Karpas-422 (cell line): ENCODE measurements around the gene ST6GALNAC6. TPM values are rescaled to one million over a fixed set of nuclear protein-coding genes. Genes with fewer than 3 reads are reported as not detected.

Source experiments
- DNase-seq: peaks from one replicate; pipeline ENCODE4 v3.0.0-alpha.2; 2015
- H2AFZ ChIP-seq: fragments of 200-600 bp; sonication (generic); 2 replicates; pipeline ENCODE4 v1.6.1; 2014; ENCODE audit warnings: antibody characterized with exemption, low read length, mixed read lengths
- H3K27ac ChIP-seq: fragments of 200-600 bp; sonication (generic); 2 replicates; pipeline ENCODE4 v1.5.1; 2014; ENCODE audit warnings: mild to moderate bottlenecking, low read length, moderate library complexity
- H3K27me3 ChIP-seq: fragments of 200-600 bp; sonication (generic); 2 replicates; pipeline ENCODE4 v1.6.1; 2014; ENCODE audit warnings: low read length, mixed read lengths
- H3K36me3 ChIP-seq: fragments of 200-600 bp; sonication (generic); 2 replicates; pipeline ENCODE4 v1.6.1; 2014; ENCODE audit warnings: low read length, mixed read lengths; ENCODE audit not compliant: insufficient read depth
- H3K4me1 ChIP-seq: fragments of 200-600 bp; sonication (generic); 2 replicates; pipeline ENCODE4 v1.6.1; 2014; ENCODE audit warnings: mild to moderate bottlenecking, low read length, mixed read lengths
- H3K4me2 ChIP-seq: fragments of 200-600 bp; sonication (generic); 2 replicates; pipeline ENCODE4 v1.6.1; 2014; ENCODE audit warnings: low read length, low read depth, mild to moderate bottlenecking; ENCODE audit not compliant: poor library complexity, severe bottlenecking
- H3K4me3 ChIP-seq: fragments of 200-600 bp; sonication (generic); 2 replicates; pipeline ENCODE4 v1.5.1; 2014; ENCODE audit warnings: mild to moderate bottlenecking, antibody characterized with exemption, low read length, mixed read lengths
- H3K79me2 ChIP-seq: fragments of 200-600 bp; sonication (generic); 2 replicates; pipeline ENCODE4 v1.6.1; 2014; ENCODE audit warnings: mild to moderate bottlenecking, low read length, mixed read lengths
- H3K9ac ChIP-seq: fragments of 200-600 bp; sonication (generic); 2 replicates; pipeline ENCODE4 v1.6.0; 2014; ENCODE audit warnings: low read length
- H3K9me2 ChIP-seq: fragments of 200-600 bp; sonication (generic), shearing (Covaris generic); replicated peaks from 2 replicates; pipeline ENCODE4 v1.6.0; 2014; ENCODE audit warnings: mild to moderate bottlenecking, low read length, moderate library complexity; ENCODE audit not compliant: insufficient read depth
- H3K9me3 ChIP-seq: fragments of 300-700, 200-600 bp; sonication (generic); 2 replicates; pipeline ENCODE4 v1.6.1; 2014; ENCODE audit warnings: low read length, mixed read lengths
- H4K20me1 ChIP-seq: fragments of 200-600 bp; sonication (generic); 2 replicates; pipeline ENCODE4 v1.6.1; 2014; ENCODE audit warnings: mild to moderate bottlenecking, antibody characterized with exemption, low read length, low read depth; ENCODE audit not compliant: insufficient read depth
- total RNA-seq: library from RNA; depleted of rRNA; stranded (reverse); fragments of >200 nt; shearing (Covaris generic); gene quantifications from 2 replicates; pipeline ENCODE4 v1.2.3, GENCODE V29; 2014; ENCODE audit warnings: low replicate concordance

The ST6GALNAC6 gene
- total RNA-seq, 1 experiment from 2014 or later, result 21.7 TPM

DNA sequence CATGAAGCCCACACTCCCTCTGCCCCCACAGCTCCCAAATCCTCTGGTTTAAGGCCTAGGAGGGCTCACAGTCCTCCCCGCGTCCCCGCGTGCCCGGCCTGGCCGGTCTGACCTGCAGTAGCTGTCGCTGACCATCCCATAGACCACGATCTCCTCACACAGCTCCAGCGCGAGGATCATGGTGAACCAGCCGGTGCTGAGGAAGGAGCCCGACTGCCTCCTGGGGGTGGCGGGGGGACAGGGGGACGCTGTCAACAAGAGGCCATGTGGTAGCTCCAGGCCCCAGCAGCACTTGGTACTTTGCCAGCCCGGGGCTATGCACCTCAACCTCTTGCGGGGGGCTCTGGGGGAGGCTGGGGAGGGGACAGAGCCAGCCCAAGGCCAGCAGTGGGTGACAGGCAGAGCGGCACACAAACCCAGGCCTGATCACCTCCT is 10.5 kb upstream of the ST6GALNAC6 start:
- peaks cover under 1% of the 10 kb centered on the region; the same call in 1 of the 2 replicates for H3K79me2 ChIP-seq
- H3K27me3 ChIP-seq, result no peaks in the 10 kb centered on the region
- H4K20me1 ChIP-seq, result no peaks in the 10 kb centered on the region
- no peak for DNase-seq
- no peaks in the 10 kb centered on the region for H3K9me3 ChIP-seq
- no peak overlapping the region for H3K9ac ChIP-seq
- peaks cover 34% of the 10 kb centered on the region for H3K4me1 ChIP-seq
- peaks cover 10% of the 10 kb centered on the region; the same call in 1 of the 2 replicates for H3K36me3 ChIP-seq
- H2AFZ ChIP-seq, result no peak overlapping the region
- H3K4me2 ChIP-seq, result no peak overlapping the region
- H3K9me2 ChIP-seq, result no peaks in the 10 kb centered on the region
- no peak overlapping the region for H3K27ac ChIP-seq
- no peak overlapping the region for H3K4me3 ChIP-seq

DNA sequence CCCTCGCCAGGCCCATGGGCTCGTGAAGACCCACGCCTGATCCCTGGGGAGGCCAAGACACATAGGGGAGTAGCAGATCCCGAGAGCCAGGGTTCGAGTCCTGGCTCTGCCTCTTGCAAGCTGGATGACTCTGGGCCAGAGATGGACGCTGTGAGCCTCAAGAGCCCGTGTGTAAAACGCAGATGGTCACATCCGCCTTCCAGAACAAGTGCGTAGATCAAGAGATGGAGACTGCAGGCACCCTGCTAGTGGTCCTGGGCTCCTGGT is 9.2 kb upstream of the ST6GALNAC6 start:
- H3K4me3 ChIP-seq, result no peak overlapping the region
- peaks cover 3% of the 10 kb centered on the region; the same call in 1 of the 2 replicates for H3K36me3 ChIP-seq
- no peaks in the 10 kb centered on the region for H3K79me2 ChIP-seq
- no peak overlapping the region for H3K27ac ChIP-seq
- no peak overlapping the region for H3K4me2 ChIP-seq
- H3K9me3 ChIP-seq, result no peaks in the 10 kb centered on the region
- peaks cover 43% of the 10 kb centered on the region for H3K4me1 ChIP-seq
- no peak for DNase-seq
- H4K20me1 ChIP-seq, result no peaks in the 10 kb centered on the region
- no peak overlapping the region for H2AFZ ChIP-seq
- no peak overlapping the region for H3K9ac ChIP-seq
- H3K27me3 ChIP-seq, result no peaks in the 10 kb centered on the region
- no peaks in the 10 kb centered on the region for H3K9me2 ChIP-seq

DNA sequence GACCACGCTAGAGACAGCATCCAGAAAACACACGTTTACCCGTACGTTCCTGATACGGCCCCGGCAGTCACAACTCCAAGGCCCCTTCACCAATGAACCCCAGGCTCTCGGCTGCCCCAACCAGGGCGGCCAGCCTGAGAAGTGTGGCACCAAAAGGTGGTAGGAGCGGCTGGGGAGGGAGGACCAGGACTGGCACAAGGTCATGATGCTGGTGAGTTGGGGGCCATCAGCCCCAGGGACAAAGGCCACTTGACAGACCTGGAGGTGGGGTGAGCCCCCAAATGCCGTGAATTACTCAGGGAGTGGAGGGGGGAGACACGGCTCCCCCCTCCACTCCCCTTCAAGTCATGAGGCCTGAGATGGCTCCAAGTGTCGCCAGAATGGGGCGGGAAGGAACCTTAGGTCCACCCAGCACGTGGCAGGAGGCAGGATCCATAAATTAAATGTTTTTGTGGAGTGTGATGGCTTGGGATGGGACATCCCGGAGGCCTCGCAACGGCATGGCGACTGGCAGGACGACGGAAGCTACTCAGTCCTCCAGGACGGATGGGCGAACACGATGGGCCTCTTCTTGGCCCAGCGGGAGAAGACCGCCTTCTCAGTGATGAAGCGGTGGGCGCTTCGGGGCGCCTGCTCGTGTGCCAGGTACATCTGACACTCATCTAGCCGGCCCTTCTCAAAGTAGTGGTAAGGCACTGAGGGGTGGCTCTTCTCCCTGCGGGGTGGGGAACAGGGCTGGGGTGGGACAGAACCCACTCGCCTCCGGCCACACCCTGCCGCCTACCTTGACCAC is 8.7 kb upstream of the ST6GALNAC6 start:
- no peaks in the 10 kb centered on the region for H3K27me3 ChIP-seq
- H3K4me2 ChIP-seq, result no peak overlapping the region
- peaks cover 48% of the 10 kb centered on the region for H3K4me1 ChIP-seq
- H3K4me3 ChIP-seq, result no peak overlapping the region
- no peak for DNase-seq
- no peaks in the 10 kb centered on the region for H3K9me2 ChIP-seq
- H3K36me3 ChIP-seq, result peaks cover 3% of the 10 kb centered on the region; the same call in 1 of the 2 replicates
- no peak overlapping the region for H2AFZ ChIP-seq
- no peak overlapping the region for H3K27ac ChIP-seq
- no peaks in the 10 kb centered on the region for H4K20me1 ChIP-seq
- H3K9ac ChIP-seq, result no peak overlapping the region
- no peaks in the 10 kb centered on the region for H3K79me2 ChIP-seq
- H3K9me3 ChIP-seq, result no peaks in the 10 kb centered on the region

DNA sequence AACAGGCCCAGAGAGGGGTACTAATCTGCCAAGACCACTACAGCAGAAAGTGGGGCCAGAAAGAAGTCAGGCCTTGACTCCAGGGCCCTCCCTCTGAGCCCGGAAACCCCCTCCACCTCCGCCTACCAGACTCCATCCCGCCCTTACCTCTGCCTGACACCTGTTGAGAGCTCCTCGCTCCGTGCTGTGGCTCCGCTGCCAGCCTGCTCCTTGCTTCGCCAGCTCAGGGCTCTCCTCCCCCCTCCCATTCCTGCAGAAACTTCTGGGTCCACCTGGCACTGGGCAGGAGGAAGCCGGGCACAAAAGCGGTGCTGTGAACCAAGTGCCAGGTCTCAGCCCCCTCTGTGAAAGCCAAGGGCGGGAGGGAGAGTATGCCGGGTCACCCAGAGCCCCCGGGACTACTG is 6.4 kb upstream of the ST6GALNAC6 start:
- peaks cover 3% of the 10 kb centered on the region; the same call in 1 of the 2 replicates for H3K36me3 ChIP-seq
- H4K20me1 ChIP-seq, result no peaks in the 10 kb centered on the region
- peaks cover 47% of the 10 kb centered on the region for H3K4me1 ChIP-seq
- no peaks in the 10 kb centered on the region for H3K79me2 ChIP-seq
- H3K9me2 ChIP-seq, result no peaks in the 10 kb centered on the region
- H3K9me3 ChIP-seq, result no peaks in the 10 kb centered on the region
- H3K4me2 ChIP-seq, result no peak overlapping the region
- H3K27me3 ChIP-seq, result no peaks in the 10 kb centered on the region
- no peak overlapping the region for H3K4me3 ChIP-seq
- peak overlapping the region; percentile 37; the same call in 1 of the 2 replicates for H3K9ac ChIP-seq
- no peak overlapping the region for H2AFZ ChIP-seq
- no peak overlapping the region for H3K27ac ChIP-seq
- no peak for DNase-seq

DNA sequence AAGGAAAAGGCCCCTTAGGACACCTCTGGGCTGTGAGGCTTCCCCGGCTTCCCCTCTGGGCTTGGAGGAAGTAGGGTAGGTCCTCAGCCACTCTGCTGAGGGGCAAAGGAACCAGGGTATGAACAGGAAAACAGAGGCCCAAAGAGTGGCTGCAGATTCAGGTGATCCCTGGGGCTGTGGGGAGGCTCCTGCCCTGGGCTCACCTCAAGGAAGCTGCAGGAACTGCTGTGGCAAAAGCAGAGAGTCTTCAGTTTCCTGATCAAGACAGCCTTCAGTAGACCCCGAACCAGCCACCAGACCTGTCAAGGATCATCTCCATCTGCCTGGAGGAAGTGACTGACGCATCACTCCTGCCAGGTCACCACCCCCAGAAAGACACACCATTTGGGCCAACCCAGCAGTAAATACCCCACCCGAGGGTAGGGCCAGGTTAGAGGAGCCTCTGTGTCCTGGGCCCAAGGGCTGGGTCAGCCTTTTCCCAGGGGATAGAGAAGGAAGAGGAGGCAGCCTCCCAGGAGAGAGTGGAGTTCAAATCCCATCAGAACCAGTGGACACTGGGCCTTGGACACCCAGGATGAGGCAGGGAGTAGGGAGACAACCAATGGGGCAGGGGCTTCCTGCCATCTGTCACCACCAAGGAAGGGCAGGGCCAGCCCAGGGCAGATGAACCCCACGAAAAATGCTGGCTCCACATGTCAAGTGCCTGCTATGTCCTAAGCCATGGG is 5.8 kb upstream of the ST6GALNAC6 start:
- H2AFZ ChIP-seq, result no peak overlapping the region
- H3K27ac ChIP-seq, result 0 out of 2 replicates have a peak overlapping the region, but pooled peaks have one; percentile 10
- H3K4me3 ChIP-seq, result no peak overlapping the region
- H3K27me3 ChIP-seq, result no peaks in the 10 kb centered on the region
- no peaks in the 10 kb centered on the region for H3K9me2 ChIP-seq
- H3K9ac ChIP-seq, result peak overlapping the region; percentile 48
- no peaks in the 10 kb centered on the region for H3K79me2 ChIP-seq
- no peak overlapping the region for H3K4me2 ChIP-seq
- H3K36me3 ChIP-seq, result peaks cover 3% of the 10 kb centered on the region; the same call in 1 of the 2 replicates
- peaks cover 53% of the 10 kb centered on the region for H3K4me1 ChIP-seq
- H3K9me3 ChIP-seq, result no peaks in the 10 kb centered on the region
- H4K20me1 ChIP-seq, result no peaks in the 10 kb centered on the region
- DNase-seq, result no peak

DNA sequence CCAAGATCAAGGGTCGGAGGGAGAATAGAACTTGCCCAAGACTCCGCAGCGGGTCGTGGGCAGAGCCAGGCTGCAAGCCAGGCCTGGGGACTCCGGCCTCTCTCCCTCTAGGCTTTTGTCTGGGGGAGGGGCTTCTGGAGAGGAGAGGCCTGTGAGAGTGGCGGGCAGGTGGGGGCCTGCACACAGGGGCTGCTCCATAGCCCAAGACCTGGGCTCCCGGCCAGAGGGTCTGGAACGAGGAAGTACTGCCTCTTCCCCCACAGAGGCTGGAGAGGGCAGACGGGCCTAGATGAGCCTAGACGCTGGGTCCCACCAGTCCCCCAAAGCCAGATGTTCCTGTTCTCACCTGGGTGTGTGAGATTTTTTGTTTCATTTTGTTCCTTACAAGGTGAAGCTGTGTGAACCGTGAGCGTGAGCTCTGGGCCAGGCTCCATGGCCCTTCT is 5.2 kb upstream of the ST6GALNAC6 start:
- no peaks in the 10 kb centered on the region for H4K20me1 ChIP-seq
- no peak overlapping the region for H2AFZ ChIP-seq
- no peaks in the 10 kb centered on the region for H3K9me3 ChIP-seq
- no peak for DNase-seq
- H3K9me2 ChIP-seq, result no peaks in the 10 kb centered on the region
- no peak overlapping the region for H3K4me2 ChIP-seq
- no peak overlapping the region; the same call in 1 of the 2 replicates for H3K9ac ChIP-seq
- H3K79me2 ChIP-seq, result no peaks in the 10 kb centered on the region
- no peak overlapping the region for H3K4me3 ChIP-seq
- H3K36me3 ChIP-seq, result peaks cover 3% of the 10 kb centered on the region; the same call in 1 of the 2 replicates
- H3K4me1 ChIP-seq, result peaks cover 59% of the 10 kb centered on the region
- H3K27ac ChIP-seq, result no peak overlapping the region
- H3K27me3 ChIP-seq, result no peaks in the 10 kb centered on the region

DNA sequence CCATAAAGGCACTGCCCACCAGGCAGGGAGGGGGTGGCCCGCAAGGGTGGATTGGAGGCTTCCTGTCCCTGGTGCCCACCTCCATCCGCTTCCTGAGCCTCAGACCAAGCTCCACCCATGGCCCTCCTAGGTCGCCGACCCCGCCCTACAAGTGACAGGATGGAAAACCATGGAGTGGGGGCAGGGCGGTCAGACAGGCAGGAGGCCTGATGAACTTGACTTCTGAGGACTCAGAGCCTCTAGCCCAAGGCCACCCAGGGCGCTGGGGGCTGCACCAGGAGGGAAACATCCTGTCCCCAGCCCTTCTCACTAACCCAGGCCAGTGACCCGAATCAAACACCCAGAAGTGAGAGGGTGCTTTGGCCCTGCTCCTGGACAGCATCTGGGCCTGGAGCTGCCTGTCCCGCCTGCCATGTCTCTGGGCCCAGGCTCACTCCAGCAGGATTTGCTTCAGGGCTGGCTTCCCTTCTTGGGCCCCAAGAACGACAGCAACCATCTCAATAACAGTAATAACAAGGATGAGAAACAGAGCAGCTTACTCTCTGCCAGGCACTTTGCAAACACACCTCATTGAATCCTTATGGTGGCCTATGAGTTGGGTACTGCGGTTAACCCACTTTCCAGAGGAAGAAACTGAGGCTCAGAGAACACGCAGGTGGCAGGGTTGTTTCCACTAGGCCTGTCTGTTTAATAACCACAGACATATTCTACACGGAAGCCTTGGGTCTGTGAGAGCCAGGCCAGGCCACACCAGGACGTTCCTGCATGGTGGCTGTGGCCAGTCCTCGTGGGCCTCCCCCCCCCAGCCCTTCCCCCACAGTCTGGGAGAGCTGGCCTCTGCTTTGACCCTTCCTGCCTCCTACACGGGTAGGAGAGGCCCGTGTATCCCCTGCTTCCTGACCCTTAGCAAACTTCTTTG is 4.4 kb upstream of the ST6GALNAC6 start:
- Histone ChIP-seq H3K27ac (peak overlapping the region; percentile 23; the same call in 1 of the 2 replicates), H3K4me1 (peaks cover 60% of the 10 kb centered on the region), H2AFZ (no peak overlapping the region), H3K9me2 (no peaks in the 10 kb centered on the region), H3K4me3 (no peak overlapping the region), H3K9me3 (no peaks in the 10 kb centered on the region), H4K20me1 (no peaks in the 10 kb centered on the region), H3K79me2 (peaks cover 3% of the 10 kb centered on the region), H3K4me2 (no peak overlapping the region), H3K27me3 (no peaks in the 10 kb centered on the region), H3K9ac (peak overlapping the region; percentile 17; the same call in 1 of the 2 replicates), H3K36me3 (peaks cover 3% of the 10 kb centered on the region; the same call in 1 of the 2 replicates)
- DNase-seq, result peak; percentile 84
